GM18507 (cell line): Measurements from ENCODE around the gene ADARB2.

Experiments used
- DNase-seq: peaks from one replicate; pipeline ENCODE4 v3.0.0; 2011; ENCODE audit warnings: low read depth; ENCODE audit not compliant: insufficient read length; ENCODE audit errors: extremely low spot score
- FAIRE-seq: peaks from 2 replicates; lab custom pipeline; 2011; peaks lifted over from hg19 to GRCh38; lab: Jason Lieb, UNC

Gene ADARB2

GRCh38 chr10:1137499-1138163, 599.7 kb downstream of the ADARB2 start:
- FAIRE-seq (no peak), DNase-seq (no peak)

DNA sequence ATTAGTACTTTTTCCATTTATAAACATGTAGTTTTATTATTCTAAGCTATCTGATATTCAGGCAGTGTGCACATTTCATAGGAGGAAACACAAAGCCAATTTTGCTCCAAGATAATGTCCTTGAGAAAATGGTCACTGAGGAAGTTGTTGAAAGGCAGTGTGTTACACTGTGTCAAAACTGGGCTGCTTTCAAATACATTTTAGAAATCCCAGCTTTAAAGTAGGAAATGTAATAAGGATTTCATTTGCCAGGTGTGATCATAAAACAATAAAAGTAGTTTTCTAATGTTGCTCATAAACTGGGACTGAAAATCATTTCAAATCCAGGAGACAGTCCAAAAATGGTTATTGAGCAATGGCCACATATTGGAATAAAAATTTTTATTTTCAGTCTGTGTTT, 601.1 kb downstream of the ADARB2 start:
- no peak for FAIRE-seq
- no peak for DNase-seq

DNA sequence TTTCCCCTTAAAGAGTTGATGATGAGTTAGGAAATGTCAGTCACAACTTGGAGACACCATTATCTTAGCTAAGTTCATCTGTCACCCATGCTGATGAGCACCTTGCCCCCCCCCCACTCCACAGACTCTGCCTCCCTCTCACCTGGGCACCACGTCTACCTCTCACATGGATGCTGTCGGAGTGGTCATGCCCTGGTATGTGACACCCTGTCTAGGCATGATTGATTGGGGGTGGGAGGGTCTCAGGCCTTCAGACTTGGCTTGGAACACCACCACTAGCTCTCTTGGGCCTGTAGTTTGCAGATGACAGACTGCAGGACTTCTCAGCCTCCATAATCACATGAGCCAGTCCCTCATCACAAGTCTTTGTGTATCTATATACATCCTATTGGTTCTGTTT, 603.2 kb downstream of the ADARB2 start:
- DNase-seq (no peak), FAIRE-seq (no peak)

DNA sequence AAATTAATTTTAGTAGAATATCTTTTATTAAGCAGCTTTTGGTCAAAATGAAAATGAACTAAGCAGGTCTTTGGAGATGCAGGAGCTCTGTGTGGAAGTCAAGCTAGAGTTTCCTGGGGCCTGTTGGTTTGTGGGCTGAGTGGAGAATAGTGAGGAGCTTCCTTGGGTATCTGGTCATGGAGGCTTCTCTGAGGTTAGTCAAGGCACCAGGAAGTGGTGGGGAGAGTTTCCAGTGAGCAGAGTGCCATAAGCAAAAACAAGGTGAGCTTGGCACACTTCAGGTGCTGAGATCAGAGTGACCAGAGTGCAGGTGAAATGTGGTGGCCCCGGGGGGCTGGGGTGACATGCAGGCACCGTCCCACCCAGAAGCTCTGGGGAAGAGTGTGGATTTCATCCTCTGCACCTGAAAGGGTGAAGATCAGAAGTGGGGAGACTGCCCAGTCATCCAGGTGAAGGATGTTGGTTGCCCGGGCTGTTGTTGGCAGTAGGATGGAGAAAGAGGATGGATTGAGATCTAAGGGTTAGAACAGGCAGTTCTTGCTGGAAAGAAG, 603.8 kb downstream of the ADARB2 start:
- FAIRE-seq (no peak), DNase-seq (no peak)

GRCh38 chr10:1132584-1132983, 604.7 kb downstream of the ADARB2 start:
- FAIRE-seq (no peak), DNase-seq (no peak)

- FAIRE-seq (no peak), DNase-seq (no peak)
Measured at GRCh38 chr10:1130995-1131790, 606.1 kb downstream of the ADARB2 start.

- FAIRE-seq (no peak), DNase-seq (no peak)
Measured at GRCh38 chr10:1130226-1130625, 607.1 kb downstream of the ADARB2 start.

GRCh38 chr10:1128649-1129048, 608.7 kb downstream of the ADARB2 start:
- FAIRE-seq = no peak

GRCh38 chr10:1128115-1128514, 609.2 kb downstream of the ADARB2 start:
- no peak for DNase-seq
- no peak for FAIRE-seq

More at GRCh38 chr10:1128649-1129048, 608.7 kb downstream of the ADARB2 start:
- DNase-seq = no peak

- FAIRE-seq = no peak
- DNase-seq = no peak
Measured at GRCh38 chr10:1127629-1128028, 609.7 kb downstream of the ADARB2 start.
